GM12892 (cell line): Measurements from ENCODE around the gene SLBP.

Experiments used
- POLR2A ChIP-seq: IDR thresholded peaks from 2 replicates; pipeline ENCODE4 v1.6.1; 2011; ENCODE audit warnings: low read depth, low read length, control low read depth
- POLR2AphosphoS5 ChIP-seq: IDR thresholded peaks from 2 replicates; pipeline ENCODE4 v1.6.1; 2011; ENCODE audit warnings: low read depth, low read length, control low read depth

- no peak for TF ChIP-seq POLR2AphosphoS5
- TF ChIP-seq POLR2A = no peak
Observed at GRCh38 chr4:1748465-1748995, 36.4 kb upstream of the SLBP start.
